HG03025 (cell line): Measurements from ENCODE around the gene LGALS7B.
"Not testable (repeated sequence)": the region's sequence is repeated elsewhere in the genome, so short reads cannot be mapped to it uniquely, and the experiment has no call there.

Experiments used
- ATAC-seq: cut with Tn5 transposase; IDR thresholded peaks from one replicate; pipeline ENCODE4 v1.9.1; 2021; ENCODE audit warnings: mild to moderate bottlenecking, moderate library complexity; ENCODE audit not compliant: unreplicated experiment, low FRiP score

Gene LGALS7B

DNA sequence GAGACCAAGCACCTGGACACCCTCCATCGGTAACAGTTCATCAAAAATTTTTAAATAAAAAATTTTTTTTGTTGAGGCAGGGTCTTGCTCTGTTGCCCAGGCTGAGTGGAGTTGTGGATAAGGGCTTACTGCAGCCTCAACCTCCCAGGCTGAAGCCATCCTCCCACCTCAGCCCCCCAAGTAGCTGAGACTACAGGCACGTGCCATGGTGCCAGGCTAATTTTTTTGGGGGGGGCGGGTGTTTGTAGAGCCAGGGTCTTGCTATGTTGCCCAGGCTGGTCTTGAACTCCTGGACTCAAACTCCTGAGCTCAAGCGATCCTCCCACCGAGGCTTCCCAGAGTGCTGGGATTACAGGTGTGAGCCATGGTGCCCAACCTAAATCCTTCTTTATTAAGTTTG, 4.7 kb downstream of the LGALS7B start:
- ATAC-seq, result no peak

DNA sequence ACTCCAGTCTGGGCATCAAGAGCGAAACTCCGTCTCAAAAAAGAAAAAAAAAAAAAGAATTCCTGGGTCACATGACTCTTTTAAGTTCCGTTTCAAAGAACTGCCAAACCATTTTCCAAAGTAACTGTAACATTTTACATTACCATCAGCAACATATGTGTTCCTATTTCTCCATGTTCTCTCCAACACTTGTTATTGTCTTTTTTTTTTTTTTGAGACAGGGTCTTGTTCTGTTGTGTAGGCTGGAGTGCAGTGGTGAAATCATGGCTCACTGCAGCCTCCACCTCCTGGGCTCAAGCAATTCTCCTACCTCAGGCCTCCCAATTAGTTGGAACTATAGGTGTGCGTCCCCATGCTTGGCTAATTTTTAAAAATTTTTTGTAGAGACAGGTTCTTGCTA, 6.5 kb downstream of the LGALS7B start:
- ATAC-seq, result no peak

- no peak for ATAC-seq
Observed at GRCh38 chr19:38796154-38796553, 7.2 kb downstream of the LGALS7B start.

DNA sequence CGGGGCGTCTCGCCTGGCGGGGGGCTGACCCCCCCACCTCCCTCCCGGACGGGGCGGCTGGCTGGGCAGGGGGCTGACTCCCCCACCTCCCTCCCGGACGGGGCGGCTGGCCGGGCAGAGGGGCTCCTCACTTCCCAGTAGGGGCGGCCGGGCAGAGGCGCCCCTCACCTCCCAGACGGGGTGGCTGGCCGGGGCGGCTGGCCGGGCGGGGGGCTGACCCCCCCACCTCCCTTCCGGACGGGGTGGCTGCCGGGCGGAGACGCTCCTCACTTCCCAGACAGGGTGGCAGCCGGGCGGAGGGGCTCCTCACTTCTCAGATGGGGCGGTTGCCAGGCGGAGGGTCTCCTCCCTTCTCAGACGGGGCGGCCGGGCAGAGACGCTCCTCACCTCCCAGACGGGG, 8.8 kb downstream of the LGALS7B start:
- ATAC-seq, result not testable (repeated sequence)

DNA sequence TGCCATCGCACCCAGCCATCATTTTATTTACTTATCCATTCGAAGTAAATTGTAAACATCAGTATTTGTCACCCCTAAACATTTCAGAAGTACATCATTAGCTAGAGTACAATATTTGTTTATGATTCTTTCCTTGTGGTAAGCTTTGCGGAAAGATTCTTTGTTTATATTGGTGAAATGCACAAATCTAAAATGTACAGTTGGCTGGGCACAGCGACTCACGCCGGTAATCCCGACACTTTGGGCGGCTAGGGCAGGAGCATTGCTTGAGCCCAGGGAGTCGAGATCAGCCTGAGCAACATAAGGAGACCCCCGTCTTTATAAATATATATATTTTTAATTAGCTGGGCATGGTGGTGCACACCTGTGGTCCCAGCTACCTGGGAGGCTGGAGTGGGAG, 10.1 kb downstream of the LGALS7B start:
- no peak for ATAC-seq

GRCh38 chr19:38800577-38801347, 11.8 kb downstream of the LGALS7B start:
- no peak for ATAC-seq

- ATAC-seq, result no peak
Observed at GRCh38 chr19:38801359-38802095, 12.5 kb downstream of the LGALS7B start.

DNA sequence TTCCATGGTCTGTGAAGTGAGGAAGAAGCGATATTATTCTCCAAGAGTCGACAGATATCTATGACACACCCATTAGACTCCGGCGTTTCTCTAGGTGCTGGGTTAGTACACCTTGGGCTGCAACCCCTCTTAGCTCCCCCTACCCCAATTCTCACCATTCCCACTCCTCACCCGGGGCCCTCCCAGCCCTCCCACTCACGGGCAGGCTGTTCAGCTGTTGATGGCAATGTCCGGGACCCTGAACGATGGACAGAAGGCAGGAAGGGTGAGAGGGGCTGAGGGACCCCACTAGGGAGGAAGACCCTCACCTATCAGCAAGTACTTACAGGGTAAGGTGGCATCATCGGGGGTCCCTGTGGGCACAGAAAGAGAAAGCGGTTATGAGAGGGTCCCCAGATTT, 14.5 kb downstream of the LGALS7B start:
- ATAC-seq, result no peak

DNA sequence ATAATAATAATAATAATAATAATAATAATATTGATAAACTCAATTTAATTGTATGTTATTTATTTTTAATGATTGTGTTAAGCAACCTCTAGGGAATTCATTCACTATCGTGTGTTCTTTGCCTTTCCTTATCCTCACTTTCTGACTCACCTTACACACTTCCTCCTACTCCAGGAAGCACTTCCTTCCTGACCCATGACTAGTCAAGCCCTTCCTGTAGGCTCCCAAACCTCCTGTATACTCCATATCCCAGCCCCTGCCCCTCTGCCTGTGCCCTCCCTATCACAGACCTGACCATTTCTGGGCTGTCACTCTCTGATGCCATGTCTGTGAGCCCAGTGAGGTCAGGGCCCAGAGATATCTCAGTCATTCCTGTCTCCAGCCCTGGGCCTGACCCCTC, 16.2 kb downstream of the LGALS7B start:
- no peak for ATAC-seq

DNA sequence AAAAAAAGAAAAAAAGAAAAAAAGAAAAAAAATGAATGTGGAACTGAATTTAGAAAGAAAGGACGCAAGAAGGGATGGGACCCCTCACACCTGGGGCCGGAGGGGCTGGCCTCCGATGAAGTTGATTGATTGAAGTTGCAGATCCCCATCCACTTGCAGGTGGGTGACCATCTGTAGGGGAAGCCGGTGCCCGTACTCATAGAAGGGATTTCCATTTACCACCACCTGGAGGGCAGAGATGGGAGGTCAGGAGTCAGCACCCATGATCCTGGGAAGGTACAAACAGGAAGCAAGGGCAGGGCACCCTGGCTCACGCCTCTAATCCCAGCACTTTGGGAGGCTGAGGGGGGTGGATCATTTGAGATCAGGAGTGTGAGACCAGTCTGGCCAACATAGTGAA, 17.4 kb downstream of the LGALS7B start:
- ATAC-seq, result no peak

GRCh38 chr19:38807374-38808098, 18.5 kb downstream of the LGALS7B start:
- ATAC-seq, result not testable (repeated sequence)

DNA sequence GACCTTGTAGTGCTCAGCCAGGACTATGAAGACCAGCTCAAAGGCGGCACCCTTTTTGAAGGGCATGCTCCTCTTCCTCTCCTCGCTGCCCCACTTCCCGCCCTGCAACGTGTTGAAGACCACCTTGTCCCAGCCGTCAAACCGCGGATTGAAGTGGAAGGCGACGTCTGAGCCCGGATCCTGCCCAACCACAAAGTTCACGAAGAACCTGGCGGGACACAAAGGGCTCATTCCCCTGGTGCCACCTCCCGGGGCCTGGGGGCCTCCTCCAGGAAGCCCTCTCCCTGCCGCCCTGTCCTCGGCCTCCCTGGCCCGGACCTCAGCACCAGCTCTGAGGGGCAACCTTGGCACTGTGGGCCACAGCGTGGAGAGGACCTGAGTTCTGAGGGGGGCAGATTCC, 19.7 kb downstream of the LGALS7B start:
- ATAC-seq, result no peak

DNA sequence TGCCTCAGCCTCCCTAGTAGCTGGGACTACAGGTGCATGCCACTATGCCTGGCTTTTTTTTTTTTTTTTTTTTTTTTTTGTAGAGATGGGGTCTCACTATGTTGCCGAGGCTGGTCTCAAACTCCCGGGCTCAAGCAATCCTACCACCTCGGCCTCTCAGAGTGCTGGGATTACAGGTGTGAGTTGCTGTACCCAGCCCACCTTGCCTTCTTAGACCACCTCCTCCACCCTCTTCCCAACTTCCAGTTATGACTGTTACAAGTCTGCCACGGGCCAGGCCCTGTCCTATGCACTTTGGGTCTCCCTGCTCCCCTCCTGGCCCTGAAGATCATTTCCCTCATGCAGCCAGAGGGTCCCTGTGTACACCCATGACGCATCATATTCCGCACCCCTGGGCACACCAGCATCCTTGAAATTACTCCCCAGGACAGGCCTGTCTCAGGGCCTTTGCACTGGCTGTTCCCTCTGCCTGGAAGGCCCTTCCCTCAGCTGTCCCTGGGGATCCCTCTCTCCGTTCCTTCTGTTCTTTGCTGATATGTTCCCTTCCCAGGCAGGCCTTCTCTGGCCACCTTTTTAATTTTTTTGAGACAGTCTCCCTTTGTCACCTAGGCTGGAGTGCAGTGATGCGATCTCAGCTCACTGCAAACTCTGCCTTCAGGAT, 20.7 kb downstream of the LGALS7B start:
- ATAC-seq, result no peak

DNA sequence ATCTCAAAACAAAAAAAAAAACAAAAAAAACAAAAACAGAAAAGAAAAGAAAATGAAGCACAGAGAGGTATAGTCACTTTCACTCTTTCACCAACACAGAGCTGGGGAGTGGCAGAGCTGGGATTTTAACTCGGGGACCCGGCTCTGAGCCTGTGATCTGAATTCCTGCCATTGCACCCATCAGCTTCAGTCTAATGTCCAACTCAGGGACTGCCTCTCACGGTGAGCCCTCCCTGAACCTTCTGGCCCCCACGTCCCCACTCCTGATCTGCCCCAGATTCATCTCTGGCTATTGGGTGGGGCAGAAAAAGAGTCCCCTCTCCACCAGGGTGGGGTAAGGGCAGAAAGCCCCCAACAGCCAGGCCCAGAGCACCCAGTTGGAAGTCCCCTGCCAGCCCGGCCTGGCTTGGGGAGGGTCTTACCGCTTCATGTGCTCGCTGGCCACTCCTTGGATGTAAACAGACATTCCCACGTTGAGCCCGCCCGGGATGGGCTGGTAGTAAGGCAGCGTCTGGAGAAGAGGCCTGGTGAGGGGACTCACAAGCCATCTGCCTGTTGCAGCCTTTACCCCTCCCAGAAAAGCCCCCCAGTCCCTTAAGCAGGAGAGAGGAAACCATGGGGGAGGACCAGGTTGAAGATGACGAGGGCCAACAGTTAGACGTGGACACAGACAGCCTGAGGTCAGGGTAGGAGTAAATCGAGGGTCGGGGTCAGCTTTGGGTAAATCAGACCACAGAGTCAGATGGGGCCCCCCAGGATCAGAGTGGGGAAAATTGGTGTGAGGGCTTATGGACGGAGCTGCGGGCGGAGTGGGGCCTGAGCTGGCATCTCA, 23.2 kb downstream of the LGALS7B start:
- ATAC-seq, result no peak

DNA sequence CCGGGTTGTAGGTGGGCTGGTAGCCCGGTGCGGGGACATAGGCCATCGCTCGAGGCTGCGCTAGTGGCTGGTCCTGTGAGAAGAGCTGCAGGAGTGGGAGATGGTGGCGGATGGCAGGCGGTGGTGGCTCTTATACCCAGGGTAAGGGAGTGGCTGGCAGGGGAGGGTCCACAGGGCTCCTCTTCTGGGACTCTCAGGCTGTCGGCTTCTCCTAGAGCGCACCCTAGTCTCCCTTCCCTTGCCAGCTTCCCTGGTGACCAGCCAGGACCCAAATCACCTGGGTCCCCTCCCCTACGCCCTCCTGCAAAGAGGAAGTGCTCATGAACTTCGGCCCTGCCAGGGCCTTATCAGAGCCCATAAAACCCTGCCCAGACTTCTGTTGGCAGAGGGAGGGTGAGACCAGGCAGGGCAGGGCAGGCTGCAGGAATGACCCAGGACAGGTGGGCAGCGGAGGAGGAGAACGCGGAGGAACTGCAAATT, 23.9 kb downstream of the LGALS7B start, which contains the start of gene LGALS4:
LGALS4 (minus strand) TSS at position 105 of the 480 bp plus-strand sequence; CDS start at position 46, 59 bp downstream.
- no peak for ATAC-seq

DNA sequence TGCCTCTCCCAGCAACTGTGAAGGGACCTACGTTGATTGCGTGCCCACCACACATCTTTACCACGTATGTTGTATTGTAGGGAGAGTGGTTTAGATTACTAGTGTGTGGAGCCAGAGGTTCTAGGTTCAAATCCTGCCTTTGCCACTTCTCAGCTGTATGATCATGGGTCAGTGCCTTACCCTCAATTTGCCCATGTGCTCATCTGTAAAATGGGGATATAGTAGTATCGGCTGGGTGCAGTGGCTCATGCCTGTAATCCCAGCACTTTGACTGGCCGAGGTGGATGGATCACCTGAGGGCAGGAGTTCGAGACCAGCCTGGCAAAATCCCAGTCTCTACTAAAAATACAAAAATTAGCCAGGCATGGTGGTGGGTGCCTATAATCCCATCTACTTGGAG, 24.3 kb downstream of the LGALS7B start:
- ATAC-seq, result no peak

GRCh38 chr19:38813932-38814331, 24.9 kb downstream of the LGALS7B start:
- ATAC-seq, result not testable (repeated sequence)

DNA sequence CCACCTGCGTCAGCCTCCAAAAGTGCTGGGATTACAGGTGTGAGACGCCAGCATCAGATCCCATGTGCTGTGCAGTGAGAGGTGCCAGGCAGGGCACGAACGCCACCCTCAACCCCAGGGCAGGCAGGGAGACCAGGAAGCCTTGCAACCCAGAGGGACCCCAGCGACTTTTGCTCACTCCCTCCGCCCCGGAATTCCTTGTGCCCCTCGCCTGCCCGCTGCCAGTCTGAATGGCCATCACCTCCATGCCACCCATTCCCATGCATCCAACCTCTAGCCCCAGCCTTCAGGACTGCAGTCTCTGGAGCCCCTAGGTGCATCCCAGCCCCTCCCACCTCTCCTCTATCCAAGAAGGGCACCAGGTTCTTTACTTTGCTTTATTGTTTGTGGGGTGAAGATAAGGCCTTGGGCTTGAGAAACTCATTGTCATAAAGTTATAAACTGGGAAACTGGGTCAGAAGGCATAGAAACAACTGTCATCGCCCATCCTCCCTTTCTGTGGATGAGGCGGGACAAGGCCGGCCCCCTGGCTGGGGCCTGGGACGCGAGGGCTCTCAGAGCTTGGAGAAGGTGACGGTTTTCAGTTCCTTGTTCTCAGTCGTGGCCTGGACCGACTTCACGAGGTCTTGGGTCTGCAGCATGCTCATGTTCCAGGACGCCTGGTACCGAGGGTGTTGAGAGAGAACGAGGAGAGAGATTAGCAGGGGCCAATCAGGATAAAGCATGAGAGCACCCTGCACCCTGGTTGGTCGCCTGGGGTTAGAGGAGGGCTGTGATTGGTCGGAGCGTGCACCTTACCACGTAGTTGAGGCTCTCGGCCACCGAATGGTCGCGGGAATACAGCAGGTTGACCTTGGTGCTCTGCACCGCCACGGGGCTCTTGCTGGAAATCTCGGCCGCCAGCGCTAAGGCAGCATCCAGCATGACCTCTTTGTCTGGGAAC, 26.3 kb downstream of the LGALS7B start:
- ATAC-seq, result no peak
